ENCODE data around the gene LRRC70. TPM values are rescaled to one million over a fixed set of nuclear protein-coding genes. Genes with fewer than 3 reads are reported as not detected.

LRRC70 gene
- total RNA-seq (ENCODE audit: unreplicated experiment) = 0.91 TPM
- long read RNA-seq = 0 reads

- Mint-ChIP-seq H3K27me3 (ENCODE audit: unreplicated experiment) (no peaks in the 10 kb centered on the region), H3K9me3 (ENCODE audit: unreplicated experiment) (no peaks in the 10 kb centered on the region), H3K4me1 (ENCODE audit: low read depth, unreplicated experiment) (no peaks in the 10 kb centered on the region), H3K36me3 (ENCODE audit: unreplicated experiment) (no peaks in the 10 kb centered on the region), H3K27ac (ENCODE audit: unreplicated experiment) (no peak within 1 kb of the TSS), H3K4me3 (ENCODE audit: unreplicated experiment) (no peak within 1 kb of the TSS)
- TF ChIP-seq CTCF (IDR thresholded peaks at IDR 0.05; ENCODE audit: partially characterized antibody, unreplicated experiment) = no peak
- DNase-seq = no peak
Measured at GRCh38 chr5:62578540-62578939, at the start of gene LRRC70. Gene LRRC70, plus strand, starts transcription at chr5:62578819. Its CDS starts 620 bp downstream, at chr5:62579439.

- no peak overlapping the region for H3K4me3 Mint-ChIP-seq (ENCODE audit: unreplicated experiment)
- H3K4me1 Mint-ChIP-seq (ENCODE audit: low read depth, unreplicated experiment) = peaks cover 3% of the 10 kb centered on the region
- no peaks in the 10 kb centered on the region for H3K27me3 Mint-ChIP-seq (ENCODE audit: unreplicated experiment)
- TF ChIP-seq CTCF (IDR thresholded peaks at IDR 0.05; ENCODE audit: partially characterized antibody, unreplicated experiment) = no peak
- no peak for DNase-seq
- H3K9me3 Mint-ChIP-seq (ENCODE audit: unreplicated experiment) = no peaks in the 10 kb centered on the region
- H3K27ac Mint-ChIP-seq (ENCODE audit: unreplicated experiment) = no peak overlapping the region
- H3K36me3 Mint-ChIP-seq (ENCODE audit: unreplicated experiment) = peaks cover 4% of the 10 kb centered on the region
Measured at GRCh38 chr5:62533597-62533996, 45.0 kb upstream of the LRRC70 start.

- DNase-seq = no peak
- H3K9me3 Mint-ChIP-seq (ENCODE audit: unreplicated experiment) = no peaks in the 10 kb centered on the region
- H3K4me1 Mint-ChIP-seq (ENCODE audit: low read depth, unreplicated experiment) = peaks cover 10% of the 10 kb centered on the region
- H3K36me3 Mint-ChIP-seq (ENCODE audit: unreplicated experiment) = peaks cover 4% of the 10 kb centered on the region
- H3K27me3 Mint-ChIP-seq (ENCODE audit: unreplicated experiment) = no peaks in the 10 kb centered on the region
- H3K27ac Mint-ChIP-seq (ENCODE audit: unreplicated experiment) = no peak overlapping the region
- TF ChIP-seq CTCF (IDR thresholded peaks at IDR 0.05; ENCODE audit: partially characterized antibody, unreplicated experiment) = no peak
- no peak overlapping the region for H3K4me3 Mint-ChIP-seq (ENCODE audit: unreplicated experiment)
Measured at GRCh38 chr5:62534461-62535236, 44.0 kb upstream of the LRRC70 start.

GRCh38 chr5:62536232-62536631 is 42.4 kb upstream of the LRRC70 start:
- DNase-seq = no peak
- H3K27me3 Mint-ChIP-seq (ENCODE audit: unreplicated experiment) = no peaks in the 10 kb centered on the region
- H3K4me3 Mint-ChIP-seq (ENCODE audit: unreplicated experiment) = no peak overlapping the region
- peaks cover 17% of the 10 kb centered on the region for H3K4me1 Mint-ChIP-seq (ENCODE audit: low read depth, unreplicated experiment)
- no peak for TF ChIP-seq CTCF (IDR thresholded peaks at IDR 0.05; ENCODE audit: partially characterized antibody, unreplicated experiment)
- peaks cover 4% of the 10 kb centered on the region for H3K36me3 Mint-ChIP-seq (ENCODE audit: unreplicated experiment)
- no peaks in the 10 kb centered on the region for H3K9me3 Mint-ChIP-seq (ENCODE audit: unreplicated experiment)
- H3K27ac Mint-ChIP-seq (ENCODE audit: unreplicated experiment) = no peak overlapping the region

GRCh38 chr5:62536783-62537182 is 41.8 kb upstream of the LRRC70 start:
- no peaks in the 10 kb centered on the region for H3K9me3 Mint-ChIP-seq (ENCODE audit: unreplicated experiment)
- H3K36me3 Mint-ChIP-seq (ENCODE audit: unreplicated experiment) = peaks cover under 1% of the 10 kb centered on the region
- H3K27me3 Mint-ChIP-seq (ENCODE audit: unreplicated experiment) = no peaks in the 10 kb centered on the region
- no peak overlapping the region for H3K27ac Mint-ChIP-seq (ENCODE audit: unreplicated experiment)
- H3K4me3 Mint-ChIP-seq (ENCODE audit: unreplicated experiment) = no peak overlapping the region
- TF ChIP-seq CTCF (IDR thresholded peaks at IDR 0.05; ENCODE audit: partially characterized antibody, unreplicated experiment) = no peak
- H3K4me1 Mint-ChIP-seq (ENCODE audit: low read depth, unreplicated experiment) = peaks cover 17% of the 10 kb centered on the region
- no peak for DNase-seq

Measured in glutamatergic neuron (in vitro differentiated cells).